ENCODE measurements around the gene ITSN1.
"Not testable (repeated sequence)": the region's sequence is repeated elsewhere in the genome, so short reads cannot be mapped to it uniquely, and the experiment has no call there.

The ITSN1 gene

GRCh38 chr21:33867868-33868267 is 225.6 kb downstream of the ITSN1 start:
- DNase-seq: not testable (repeated sequence)

DNA sequence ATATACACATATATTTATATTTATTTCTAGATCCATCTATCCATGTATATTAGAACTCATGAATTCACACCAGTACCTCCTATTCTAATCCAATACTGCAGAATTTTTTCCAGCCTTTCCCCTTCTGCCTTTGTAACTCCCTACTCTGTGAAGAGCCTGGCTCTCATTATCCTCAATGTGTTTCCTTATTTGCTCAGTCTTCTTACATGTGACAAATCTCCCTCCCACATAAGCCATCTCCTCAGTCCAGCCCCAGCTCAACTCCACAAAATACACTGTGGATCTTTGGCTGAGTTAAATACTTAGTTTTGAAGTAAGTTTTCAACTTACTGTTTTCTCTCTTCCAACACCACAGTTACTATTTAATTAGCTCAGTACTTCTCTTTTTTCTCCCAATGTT is 227.6 kb downstream of the ITSN1 start:
- DNase-seq: no peak

DNA sequence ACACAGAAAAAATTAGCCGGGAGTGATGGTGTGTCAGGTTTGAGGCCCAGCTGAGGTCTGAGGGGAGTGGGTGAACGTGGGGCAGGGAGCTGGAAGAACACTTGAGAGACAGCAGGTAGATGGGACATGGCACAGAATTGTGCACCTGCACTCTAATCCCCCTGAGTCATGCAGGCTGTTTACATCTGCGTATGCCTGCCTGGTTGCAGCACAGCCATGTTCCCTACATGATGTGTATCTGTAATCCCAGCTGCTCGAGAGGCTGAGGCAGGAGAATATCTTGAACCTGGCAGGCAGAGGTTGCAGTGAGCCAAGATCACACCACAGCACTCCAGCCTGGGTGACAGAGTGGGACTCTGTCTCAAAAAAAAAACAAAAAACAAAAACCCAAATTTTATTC is 228.5 kb downstream of the ITSN1 start:
- no peak for DNase-seq

DNA sequence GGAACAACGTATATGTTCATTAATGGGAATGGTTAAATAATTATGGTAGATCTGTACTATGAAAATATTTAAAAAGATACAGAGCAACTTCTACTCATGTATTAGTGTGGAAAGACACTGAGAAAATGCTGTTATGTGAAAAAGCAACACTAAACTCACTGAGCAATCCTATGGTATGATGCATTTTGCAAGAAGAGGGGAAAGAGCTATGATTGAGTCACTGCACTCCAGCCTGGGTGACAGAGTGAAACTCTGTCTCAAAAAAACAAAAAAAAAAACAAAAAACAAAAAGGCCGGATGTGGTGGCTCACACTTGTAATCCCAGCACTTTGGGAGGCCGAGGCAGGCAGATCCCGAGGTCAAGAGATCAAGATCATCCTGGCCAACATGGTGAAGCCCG is 228.9 kb downstream of the ITSN1 start:
- no peak for DNase-seq

DNA sequence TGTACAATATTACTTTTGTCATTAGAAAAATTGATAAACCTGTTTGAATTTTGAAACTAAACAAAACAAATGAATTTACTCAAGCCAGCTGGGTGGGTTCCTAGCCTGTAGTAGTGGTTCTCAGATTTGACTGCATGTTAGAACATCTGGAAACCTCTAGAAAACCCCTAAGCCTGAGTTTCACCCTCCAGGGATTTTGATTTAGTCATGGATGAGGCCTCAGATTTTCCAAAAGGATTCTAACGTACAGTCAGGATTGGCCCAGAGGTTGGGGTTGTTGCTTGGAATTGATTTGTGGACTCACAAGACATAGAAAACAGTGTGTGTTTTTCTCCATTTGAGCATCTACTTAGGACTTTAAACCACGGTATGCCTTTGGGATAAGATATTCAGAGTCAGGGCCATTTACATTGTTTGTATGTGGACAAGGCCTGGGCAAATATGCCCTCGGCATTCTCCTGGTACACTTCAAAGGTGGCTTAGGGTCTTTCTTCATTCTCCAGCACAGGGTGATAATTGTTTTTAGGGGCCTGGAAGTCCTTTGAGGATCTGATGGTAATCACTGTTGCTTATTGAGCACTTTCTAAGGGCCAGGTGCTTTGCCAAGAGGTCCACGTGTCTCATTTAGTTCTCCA is 230.7 kb downstream of the ITSN1 start:
- DNase-seq: no peak

DNA sequence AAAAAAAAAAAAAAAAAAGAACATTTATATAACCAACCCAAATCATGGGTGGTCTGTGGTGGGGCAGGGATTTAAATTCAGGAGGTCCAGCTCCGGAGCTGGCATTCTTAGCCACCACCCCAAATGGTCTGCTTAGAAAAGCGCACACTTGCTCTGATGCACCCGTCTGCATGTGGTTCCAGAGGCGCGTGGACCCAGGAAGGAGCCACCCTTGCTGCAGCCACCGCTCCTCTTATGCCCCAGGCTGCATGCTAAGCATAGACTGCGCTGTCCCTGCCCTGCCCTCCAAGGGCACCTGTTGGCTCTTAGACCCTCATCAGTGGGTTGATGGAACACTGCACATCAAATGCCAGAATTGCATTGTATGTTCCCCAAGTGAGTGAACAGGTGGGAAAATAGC is 231.9 kb downstream of the ITSN1 start:
- DNase-seq: no peak

- no peak for DNase-seq
Measured at GRCh38 chr21:33875026-33875695, 232.9 kb downstream of the ITSN1 start.

DNA sequence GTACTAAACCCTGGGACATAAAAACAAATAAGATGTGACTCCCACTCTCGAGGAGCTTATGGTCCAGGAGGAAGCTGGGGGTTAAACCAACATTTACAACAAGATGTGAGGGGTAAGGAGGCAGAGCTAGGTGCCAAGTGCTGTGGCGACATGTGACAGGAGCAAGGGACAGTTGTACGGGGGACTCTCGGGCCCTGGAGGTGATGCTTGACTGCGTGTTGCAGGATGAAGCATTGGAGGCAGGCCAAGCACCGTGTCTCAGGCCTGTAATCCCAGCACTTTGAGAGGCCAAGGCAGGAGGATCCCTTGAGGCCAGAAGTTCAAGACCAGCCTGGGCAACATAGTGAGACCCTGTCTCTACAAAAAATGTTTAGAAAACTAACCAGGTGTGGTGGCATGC is 236.5 kb downstream of the ITSN1 start:
- no peak for DNase-seq

DNA sequence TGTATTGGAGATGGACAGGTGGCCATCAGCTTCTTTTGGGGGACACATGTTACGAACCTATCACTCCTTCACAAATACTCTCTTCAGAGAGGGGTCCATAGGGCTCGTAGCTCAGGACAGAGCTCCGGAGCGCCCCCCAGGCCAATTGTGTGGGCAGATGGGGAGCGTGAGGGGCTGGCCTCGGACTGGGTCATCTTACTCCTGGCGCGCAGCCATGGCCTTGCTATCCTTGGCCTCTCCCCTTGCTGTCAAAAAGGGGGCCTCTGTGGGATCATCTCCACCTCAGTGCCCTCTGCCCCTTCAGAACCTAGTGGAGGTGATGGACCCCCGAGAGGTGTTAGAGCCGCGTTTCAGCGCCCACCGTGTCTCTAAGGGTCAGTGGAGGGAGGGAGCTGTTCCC is 238.3 kb downstream of the ITSN1 start:
- DNase-seq: no peak

DNA sequence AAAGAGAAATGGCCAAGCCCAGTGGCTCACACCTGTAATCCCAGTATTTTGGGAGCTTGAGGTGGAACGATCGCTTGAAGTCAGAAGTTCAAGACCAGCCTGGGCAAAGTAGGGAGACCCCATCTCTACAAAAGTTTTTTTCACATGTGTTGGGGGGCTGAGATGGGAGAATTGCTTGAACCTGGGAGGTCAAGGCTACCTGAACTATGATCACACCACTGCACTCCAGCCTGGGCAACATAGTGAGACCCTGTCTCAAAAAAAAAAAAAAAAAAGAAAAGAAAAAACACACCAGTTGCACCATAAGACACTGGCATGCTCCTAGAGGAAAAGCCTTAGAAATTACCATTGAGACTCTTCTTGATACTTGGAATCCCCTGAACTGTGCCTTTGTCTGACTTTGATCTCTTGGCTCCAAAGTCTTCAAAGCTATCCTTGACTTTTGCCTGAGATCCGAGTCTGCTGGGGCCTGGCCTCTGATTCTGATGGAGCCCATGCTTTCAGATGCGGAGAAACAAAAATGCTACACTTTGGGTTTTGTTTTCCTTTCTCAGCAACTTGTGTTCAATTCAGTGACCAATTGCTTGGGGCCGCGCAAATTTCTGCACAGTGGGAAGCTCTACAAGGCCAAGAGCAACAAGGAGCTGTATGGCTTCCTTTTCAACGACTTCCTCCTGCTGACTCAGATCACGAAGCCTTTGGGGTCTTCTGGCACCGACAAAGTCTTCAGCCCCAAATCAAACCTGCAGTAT is 239.6 kb downstream of the ITSN1 start:
- DNase-seq: no peak

- DNase-seq: no peak
Measured at GRCh38 chr21:33883118-33883517, 240.8 kb downstream of the ITSN1 start.

GRCh38 chr21:33884376-33885171 is 242.3 kb downstream of the ITSN1 start:
- no peak for DNase-seq

GRCh38 chr21:33885172-33885514 is 242.8 kb downstream of the ITSN1 start:
- DNase-seq: no peak

GRCh38 chr21:33886321-33886720 is 244.0 kb downstream of the ITSN1 start:
- DNase-seq: no peak

DNA sequence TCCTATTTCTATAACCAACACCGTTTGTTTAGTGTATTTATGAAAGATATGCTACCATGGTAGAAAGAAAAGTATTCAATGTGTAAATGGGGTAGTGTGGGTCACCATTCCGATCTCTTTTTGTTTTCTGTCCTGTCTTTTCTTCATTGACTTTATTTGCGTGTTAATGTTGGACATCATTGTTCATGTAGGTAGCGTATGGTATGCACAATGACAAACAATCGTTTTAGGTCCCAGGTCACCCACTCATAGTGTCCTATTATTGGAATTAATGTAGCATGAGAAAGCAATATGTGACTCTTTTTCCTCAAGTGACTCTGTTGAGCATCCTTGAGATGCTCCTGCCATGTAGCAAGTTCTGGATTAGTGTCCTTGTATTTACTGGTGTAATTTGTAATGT is 247.9 kb downstream of the ITSN1 start:
- DNase-seq: no peak

- DNase-seq: no peak
Measured at GRCh38 chr21:33892853-33893252, 250.6 kb downstream of the ITSN1 start.

GRCh38 chr21:33893917-33894316 is 251.6 kb downstream of the ITSN1 start:
- DNase-seq: no peak

- peak; percentile 49 for DNase-seq
Measured at GRCh38 chr21:33894736-33895288, 252.5 kb downstream of the ITSN1 start.

DNA sequence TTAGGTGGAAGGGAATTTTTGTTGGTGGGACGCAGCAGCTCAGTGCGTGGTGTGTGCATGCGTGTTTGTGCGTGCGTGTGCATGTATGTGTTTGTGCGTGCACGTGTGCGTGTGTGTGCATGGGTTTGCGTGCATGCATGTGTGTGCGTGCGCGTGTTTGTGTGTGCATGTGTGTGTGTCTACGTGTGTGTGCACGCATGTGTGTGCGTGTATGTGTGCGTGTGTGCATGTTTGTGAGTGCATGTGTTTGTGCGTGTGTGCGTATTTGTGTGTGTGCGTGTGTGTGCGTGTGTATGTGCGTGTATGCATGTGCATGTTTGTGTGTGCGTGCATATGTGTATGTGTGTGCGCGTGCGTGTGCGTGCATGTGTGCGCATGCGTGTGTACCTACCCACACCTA is 253.1 kb downstream of the ITSN1 start:
- DNase-seq: no peak

DNA sequence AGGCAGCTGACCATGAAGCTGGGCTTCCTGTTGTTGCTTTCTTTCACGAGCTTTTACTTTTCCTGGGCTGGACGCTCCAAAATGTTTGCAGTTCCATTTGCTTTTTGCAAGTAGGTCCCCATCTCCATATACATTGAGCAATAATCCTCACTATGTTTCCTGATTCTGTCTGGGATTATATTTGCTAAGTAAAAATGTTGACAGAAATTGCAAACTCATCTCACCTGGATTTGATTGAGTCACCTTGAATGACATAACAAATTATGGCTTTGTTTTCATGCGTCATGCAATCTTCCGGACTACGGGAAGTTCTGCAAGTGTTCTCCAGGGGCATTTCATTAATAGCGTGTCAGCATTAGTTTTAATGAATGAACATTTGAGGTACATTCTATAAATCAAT is 254.4 kb downstream of the ITSN1 start:
- no peak for DNase-seq

- DNase-seq: no peak
Measured at GRCh38 chr21:33897098-33897497, 254.8 kb downstream of the ITSN1 start.

DNA sequence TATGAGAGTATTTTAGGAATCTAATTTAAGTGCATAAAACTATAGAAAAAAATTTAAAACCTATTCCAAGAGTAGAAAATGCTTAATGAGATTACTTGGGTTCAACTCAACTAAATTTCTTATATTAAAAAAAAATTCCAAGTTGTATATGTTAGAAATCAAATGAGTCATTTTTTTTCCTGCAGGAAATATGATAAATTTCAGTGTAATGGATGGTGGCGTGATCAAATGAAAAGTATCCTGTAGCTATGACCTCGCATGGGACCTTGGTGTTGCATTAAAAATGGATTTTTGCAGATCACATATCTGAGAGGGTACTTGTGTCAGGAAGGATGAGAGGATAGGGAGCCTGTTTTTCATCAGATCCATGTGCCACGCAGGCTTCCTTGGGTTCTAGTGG is 255.4 kb downstream of the ITSN1 start:
- no peak for DNase-seq

- no peak for DNase-seq
Measured at GRCh38 chr21:33898586-33898985, 256.3 kb downstream of the ITSN1 start.
